Upper lobe of left lung (tissue), 4 donors: ENCODE results near the gene PIK3CD.

Experiments used
- CTCF ChIP-seq, 6 experiments: fragments of 450-650 bp in 4 of 6; fragments of 200-600 bp in 2 of 6; sonication (generic) in 2 of 6; IDR thresholded peaks; one replicate each; pipeline ENCODE4 v1.5.1; 2016 to 2019; ENCODE audit warnings: antibody characterized with exemption in 6 of 6
- EP300 ChIP-seq, 4 donors: sonication (generic); formaldehyde crosslinking; IDR thresholded peaks; one replicate each; pipeline ENCODE4 v1.5.1; 2017; ENCODE audit warnings: antibody characterized with exemption in 4 of 4, control low read depth in 2 of 4
- POLR2A ChIP-seq, 4 donors: fragments of 450-650 bp; IDR thresholded peaks; one replicate each; pipeline ENCODE4 v1.5.1; 2016 to 2017; ENCODE audit warnings: antibody characterized with exemption in 4 of 4, mild to moderate bottlenecking in 2 of 4
- POLR2AphosphoS5 ChIP-seq, 2 donors: sonication (generic); formaldehyde crosslinking; IDR thresholded peaks; one replicate each; pipeline ENCODE4 v1.5.1; 2017; ENCODE audit warnings: antibody characterized with exemption in 2 of 2

- TF ChIP-seq CTCF (IDR thresholded peaks at IDR 0.05) (no peak), POLR2A (IDR thresholded peaks at IDR 0.05) (no peak), EP300 (IDR thresholded peaks at IDR 0.05) (no peak), POLR2AphosphoS5 (IDR thresholded peaks at IDR 0.05) (no peak)
Observed at GRCh38 chr1:9672444-9672843, 20.9 kb downstream of the PIK3CD start.
